NCI-H524 (cell line): ENCODE measurements around the gene RND2.

Experiments used
- DNase-seq, 2 experiments: peaks; one replicate each; lab custom pipeline; 2025; lab: John Stamatoyannopoulos, UW

RND2 gene

GRCh38 chr17:43006639-43007551, 18.1 kb upstream of the RND2 start, which contains the start of gene IFI35:
IFI35 (plus strand) TSS chr17:43006784; CDS start chr17:43006948, 164 bp downstream.
- DNase-seq = peak; percentile 43 to 83

- DNase-seq = no peak
These were observed 14.2 kb upstream of the RND2 start for GRCh38 chr17:43010667-43011308.

- no peak for DNase-seq
These were observed 13.1 kb upstream of the RND2 start for GRCh38 chr17:43011728-43012472.

GRCh38 chr17:43013296-43013695, 11.7 kb upstream of the RND2 start:
- no peak for DNase-seq

- DNase-seq = no peak
These were observed 10.9 kb upstream of the RND2 start for GRCh38 chr17:43014020-43014648.

DNA sequence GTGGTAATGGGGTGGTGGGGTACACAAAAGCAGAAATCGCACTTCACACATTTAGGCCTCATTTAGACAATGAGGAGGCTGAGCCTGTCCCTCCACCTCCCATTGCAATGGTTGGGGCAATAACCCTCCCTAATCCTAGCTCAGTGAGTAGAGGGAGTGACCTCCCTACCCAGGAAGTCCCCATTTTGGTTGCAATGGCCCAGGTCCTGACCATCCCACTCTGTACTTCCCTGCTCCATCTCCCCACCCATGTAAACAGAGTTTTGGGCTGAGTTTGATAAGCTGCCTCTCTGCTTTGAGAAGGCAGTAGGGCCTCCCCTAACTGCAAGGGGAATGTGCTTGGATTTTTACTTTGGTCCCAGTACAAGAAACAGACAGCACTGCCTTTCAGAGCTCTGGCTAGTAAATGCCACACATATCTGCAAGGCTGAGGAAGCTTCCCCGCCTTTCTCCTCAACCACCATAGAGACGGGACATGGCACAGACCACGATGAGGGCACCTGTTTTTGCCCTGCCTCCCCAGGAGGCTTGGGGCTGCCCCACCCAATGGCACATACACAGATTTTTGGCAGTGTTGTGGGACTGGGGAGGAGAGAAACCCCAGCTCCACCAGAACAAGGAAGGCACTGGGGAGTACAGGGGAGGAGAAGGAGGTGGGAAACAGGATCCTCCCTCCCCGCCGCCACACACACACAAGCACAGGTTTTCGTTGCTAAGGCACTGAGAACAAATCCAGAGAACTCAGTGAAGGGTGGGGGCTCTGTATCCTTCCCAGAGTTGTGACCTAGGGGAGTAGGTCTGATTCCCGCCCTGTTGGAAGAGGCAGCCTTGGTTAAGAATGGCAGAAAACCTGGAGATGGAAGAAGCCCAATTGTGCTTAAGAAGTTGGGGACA, 10.1 kb upstream of the RND2 start:
- DNase-seq = no peak

DNA sequence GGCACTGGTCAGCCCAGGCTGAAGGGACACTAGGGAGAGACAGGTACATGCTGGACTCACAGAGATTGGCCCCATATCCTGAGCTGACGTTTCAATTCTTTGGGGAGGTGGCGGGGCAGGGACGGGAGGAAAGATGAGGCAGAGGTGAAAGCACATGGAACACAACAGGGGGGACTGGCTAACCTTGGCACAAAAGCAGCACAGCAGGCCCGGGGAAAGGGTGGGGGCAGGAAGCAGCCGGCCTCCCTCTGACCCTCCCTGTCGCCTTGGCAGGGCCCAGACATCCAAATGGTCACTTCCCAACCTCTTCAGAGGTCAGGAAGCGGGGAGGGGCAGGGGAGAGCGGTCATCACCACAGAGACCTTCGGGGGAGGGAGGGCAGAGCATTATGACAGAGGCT, 9.5 kb upstream of the RND2 start:
- DNase-seq = no peak

DNA sequence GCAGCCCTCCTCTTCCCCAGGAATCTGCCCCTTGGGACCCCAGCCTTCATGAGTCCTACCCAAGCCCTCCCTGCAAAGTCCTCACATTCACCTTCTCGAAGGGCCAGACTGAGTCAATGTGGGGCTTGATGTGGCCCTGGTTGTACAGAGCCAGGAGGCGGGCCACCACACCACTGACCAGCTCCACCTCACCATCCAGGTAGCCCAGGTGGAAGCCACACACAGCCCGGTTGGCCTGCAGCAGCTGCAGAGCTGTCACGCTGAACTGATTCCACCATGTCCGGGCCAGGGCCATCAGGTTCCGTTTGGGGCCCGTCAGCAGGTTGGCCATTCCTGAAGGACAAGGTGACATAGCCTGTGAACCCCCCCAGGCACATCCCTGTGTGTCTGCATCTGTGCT, 8.8 kb upstream of the RND2 start:
- no peak for DNase-seq

DNA sequence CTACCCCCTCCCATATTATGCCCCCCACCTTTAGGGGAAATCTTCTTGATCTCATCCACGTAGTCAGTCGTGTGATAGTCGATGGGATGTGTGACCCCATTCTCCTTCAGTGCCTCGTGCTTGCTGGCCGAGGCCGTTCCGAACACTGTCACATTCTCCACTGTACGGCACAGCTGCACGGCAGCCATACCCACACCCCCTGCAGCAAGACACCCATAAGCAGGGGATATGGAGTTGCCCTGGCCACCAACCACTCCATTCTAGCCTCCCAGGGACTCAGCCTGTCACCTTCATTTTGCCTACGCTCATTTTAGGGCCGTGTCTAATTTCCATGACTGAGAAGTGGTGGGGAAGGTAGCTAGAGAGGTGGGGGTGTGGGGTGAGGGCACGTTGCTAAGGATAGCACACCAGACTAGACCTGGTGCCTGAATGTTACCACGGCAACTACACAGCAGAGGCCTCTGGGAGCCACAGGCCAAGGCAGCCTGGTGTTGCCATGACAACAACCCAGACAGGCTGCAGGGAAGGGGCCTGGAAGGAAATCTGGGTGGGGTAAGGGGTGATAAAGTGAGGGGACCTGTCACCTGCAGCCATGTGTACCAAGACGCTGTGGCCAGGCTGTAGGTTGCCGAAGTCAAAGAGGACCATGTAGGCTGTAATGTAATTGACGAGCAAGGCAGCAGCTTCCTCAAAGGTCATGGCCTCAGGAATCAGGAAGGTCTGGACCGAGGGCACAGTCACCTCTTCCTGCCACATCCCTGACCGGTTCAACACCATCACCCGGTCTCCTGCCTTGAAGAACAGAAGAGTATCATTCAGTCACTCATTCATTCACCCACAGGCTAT, 6.8 kb upstream of the RND2 start:
- DNase-seq = peak; percentile 49 to 78

DNA sequence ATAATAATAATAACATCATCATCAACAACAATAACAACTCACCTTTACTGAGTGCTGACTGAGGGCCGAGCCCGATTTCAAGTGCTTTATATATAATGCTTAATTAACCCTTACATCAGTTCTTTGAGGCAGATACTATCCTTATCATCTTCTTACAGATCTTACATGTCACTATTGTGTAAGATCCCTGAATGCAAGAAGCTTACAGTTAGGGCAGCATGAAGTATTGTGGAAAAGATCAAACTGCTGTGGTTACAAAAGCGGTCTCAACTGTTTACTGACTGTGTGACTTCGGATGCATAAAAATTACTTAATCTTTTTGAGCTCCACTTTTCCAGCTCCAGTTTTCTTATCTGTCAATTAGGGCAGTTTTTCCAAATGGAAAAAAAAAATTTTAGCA, 6.1 kb upstream of the RND2 start:
- DNase-seq = no peak

GRCh38 chr17:43019418-43019817, 5.6 kb upstream of the RND2 start:
- no peak for DNase-seq

GRCh38 chr17:43020030-43020621, 4.9 kb upstream of the RND2 start:
- DNase-seq = no peak

GRCh38 chr17:43020789-43021740, 4.0 kb upstream of the RND2 start:
- DNase-seq = no peak

GRCh38 chr17:43021741-43022512, 3.1 kb upstream of the RND2 start, which contains the start of gene VAT1:
VAT1 (minus strand) TSS chr17:43022385; CDS start chr17:43022322, 63 bp downstream.
- DNase-seq = peak; percentile 35 to 80

DNA sequence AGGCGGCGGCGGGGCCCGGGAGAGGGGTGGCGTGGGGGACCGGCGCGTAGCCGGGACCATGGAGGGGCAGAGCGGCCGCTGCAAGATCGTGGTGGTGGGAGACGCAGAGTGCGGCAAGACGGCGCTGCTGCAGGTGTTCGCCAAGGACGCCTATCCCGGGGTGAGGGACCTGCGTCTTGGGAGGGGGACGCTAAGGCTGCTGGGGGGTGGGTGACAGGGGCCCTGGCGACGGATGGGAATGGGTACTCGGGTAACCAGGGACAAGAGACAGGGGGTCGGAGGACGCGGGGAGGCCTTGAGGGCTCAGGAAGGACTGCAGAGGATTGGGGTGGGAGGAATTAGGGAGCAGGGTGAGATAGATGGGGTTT, 243 bp downstream of the RND2 start:
- peak in 1 of 2 experiments; percentile 49 for DNase-seq

DNA sequence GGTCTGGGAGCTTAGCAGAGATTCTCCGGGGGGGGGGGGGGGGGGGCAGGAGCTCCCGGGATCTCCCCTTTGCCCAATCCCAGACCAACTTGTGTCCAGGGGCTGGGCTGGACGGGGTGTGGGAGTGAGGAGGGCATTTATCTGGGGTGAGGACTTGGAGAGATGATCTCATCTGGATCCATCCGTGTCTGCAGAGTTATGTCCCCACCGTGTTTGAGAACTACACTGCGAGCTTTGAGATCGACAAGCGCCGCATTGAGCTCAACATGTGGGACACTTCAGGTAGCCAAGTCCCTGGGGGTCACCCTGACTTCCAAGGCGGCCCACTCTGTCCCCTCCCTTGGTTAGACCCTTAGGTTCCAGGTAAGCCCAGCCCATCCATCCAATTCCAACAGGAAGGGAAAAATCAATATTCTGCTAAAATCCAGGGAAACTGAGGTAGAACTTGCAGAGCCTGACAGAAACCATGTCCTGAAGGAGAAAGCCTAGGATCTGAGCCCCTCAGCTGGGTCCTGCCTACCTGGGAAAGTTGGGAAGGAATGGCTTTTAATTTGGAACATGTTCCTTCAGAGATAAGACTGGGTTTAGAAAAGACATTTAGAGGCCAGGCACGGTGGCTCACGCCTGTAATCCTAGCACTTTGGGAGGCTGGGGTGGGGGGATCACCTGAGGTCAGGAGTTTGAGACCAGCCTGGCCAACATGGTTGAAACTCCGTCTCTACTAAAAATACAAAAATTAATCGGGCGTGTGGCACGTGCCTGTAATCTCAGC, 921 bp downstream of the RND2 start:
- no peak for DNase-seq

- DNase-seq = no peak
These were observed 1.6 kb downstream of the RND2 start for GRCh38 chr17:43026595-43026994.
